ENCODE measurements around the gene FAM98C.

The FAM98C gene

DNA sequence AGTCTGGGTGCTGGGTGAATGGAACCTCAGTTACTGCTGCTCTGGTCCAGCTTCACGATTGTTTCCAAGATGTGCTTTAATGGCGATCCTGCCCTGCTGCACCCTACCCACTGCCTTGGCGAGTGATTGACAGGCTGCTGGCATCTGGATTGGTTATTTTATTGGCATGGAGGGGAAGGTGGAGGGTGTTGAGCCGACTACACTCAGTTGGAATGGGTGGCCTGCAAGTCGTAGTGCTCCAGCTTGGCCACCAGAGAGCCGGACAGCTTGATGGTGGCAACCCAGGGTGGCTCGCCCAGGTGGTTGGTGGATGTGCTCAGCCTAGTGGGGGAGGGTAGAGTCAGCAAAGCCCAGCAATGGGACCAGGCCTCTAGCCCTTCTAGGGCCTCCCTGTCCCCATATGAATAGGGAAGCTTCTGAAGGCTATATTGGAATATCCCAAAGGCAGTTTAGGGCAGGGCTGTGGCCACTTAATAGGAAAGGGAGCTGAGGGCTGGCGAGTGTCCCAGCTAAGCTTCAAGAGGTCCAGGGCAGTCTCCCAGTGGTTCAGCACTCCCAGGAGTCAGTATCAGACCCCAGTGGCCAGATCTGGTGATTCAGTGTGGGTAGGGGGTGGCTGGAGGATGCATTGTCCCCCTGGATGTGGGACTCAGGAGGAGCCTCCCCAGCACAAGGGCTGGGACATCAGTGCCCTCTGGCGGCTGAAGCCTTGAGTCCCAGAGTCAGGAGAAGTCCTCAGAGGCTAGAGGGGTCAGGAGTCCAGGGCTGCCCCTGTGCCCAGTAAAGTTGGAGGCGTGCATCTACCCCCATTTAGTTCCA lies 18.5 kb upstream of the FAM98C start:
- peaks cover 29 to 49% (median 36%) of the 10 kb centered on the region in 10 experiments for H3K4me1 ChIP-seq
- H3K27ac ChIP-seq = no peak overlapping the region
- TF ChIP-seq Cebpa-rat (IDR thresholded peaks at IDR 0.05) = no peak

DNA sequence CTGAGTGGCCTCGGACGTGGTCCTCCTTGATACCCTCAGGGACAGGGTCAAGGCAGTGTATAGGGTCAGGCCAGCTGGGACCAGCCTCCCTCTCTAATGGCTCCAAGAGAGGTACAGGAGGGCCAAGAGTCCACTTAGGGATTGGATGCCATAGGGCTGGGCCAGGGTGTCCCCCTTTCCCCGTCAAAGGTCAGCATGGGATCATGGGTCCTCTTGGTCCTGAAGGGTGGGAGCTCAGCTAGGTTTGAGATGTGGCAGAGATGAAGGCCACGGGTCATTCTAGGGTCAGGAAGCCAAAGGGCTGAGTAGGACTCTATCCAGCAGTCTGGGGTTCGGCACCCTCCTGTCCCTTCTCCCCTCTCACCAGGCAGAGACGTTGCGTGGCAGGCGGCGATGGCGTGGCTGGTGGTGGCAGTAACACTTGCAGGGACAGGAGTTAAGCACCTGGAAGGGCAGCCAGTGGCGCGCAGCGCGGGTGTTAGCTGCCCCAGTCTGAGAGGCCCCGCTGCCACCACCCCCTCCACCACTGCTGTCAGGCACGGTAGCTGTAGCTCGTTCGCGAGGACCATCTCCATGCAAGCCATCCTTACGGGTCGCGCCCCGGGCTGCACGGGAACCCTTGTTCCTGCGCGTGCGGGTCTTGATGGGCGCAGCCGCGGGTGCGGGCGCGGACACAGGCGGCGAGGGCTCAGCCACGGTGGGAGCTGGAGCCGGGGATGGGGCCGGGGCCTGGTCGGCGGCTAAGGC lies 17.7 kb upstream of the FAM98C start:
- Histone ChIP-seq H3K9ac (no peak overlapping the region), H3K4me2 (peak overlapping the region; percentile 77 to 95 (median 92); a peak in 19 of 22 replicates), H3K9me3 (replicated peaks in 1 of 11) (no peaks in the 10 kb centered on the region), H3K4me1 (peaks cover 29 to 49% (median 36%) of the 10 kb centered on the region in 10 experiments), H3K27ac (no peak overlapping the region), H3K27me3 (peaks cover 41 to 75% (median 71%) of the 10 kb centered on the region in 11 experiments), H4K20me1 (peaks cover 57 to 88% (median 79%) of the 10 kb centered on the region in 11 experiments; a peak in 21 of 22 replicates), H3K36me3 (peaks cover 43 to 64% (median 61%) of the 10 kb centered on the region in 11 experiments), H3K4me3 (no peak overlapping the region)
- no peak for TF ChIP-seq Cebpa-rat (IDR thresholded peaks at IDR 0.05)

More for the DNA sequence above, 18.5 kb upstream of the FAM98C start:
- Histone ChIP-seq H3K27me3 (peaks cover 36 to 67% (median 63%) of the 10 kb centered on the region in 11 experiments), H3K9ac (no peak overlapping the region), H3K4me2 (peak overlapping the region in 4 of 11 experiments; percentile 77 to 95 (median 88); a peak in 2 of 22 replicates), H3K4me3 (no peak overlapping the region), H3K9me3 (replicated peaks in 1 of 11) (no peaks in the 10 kb centered on the region), H3K36me3 (peaks cover 51 to 73% (median 69%) of the 10 kb centered on the region in 11 experiments), H4K20me1 (peaks cover 61 to 95% (median 87%) of the 10 kb centered on the region in 11 experiments; a peak in 21 of 22 replicates)

DNA sequence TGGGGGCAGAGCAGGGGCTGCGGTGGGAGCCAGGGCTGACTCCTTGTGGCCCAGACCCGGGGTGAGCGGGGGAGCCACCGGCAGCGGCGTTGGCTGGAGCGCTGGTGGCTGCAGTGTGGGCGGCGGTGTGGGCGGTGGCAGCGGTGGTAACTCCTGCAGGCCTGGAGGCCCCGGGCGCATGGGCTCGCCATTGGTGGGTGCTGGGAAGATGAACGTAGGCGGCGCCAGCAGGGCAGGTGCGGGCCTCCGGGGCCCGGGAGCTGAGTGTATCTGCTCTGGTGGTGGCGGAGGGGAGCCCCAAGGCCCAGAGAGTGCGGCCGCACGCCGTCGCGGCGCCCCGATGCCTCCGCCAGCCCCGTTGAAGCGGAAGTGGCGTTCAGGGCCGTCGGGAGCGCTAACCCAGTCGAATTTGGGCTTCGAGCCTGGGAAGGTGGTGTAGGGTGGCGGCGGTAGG lies 17.1 kb upstream of the FAM98C start:
- Histone ChIP-seq H3K9ac (no peak overlapping the region), H3K9me3 (replicated peaks in 1 of 11) (no peaks in the 10 kb centered on the region), H3K4me1 (peaks cover 29 to 49% (median 36%) of the 10 kb centered on the region in 10 experiments), H3K27ac (no peak overlapping the region), H3K36me3 (peaks cover 37 to 58% (median 56%) of the 10 kb centered on the region in 11 experiments), H3K4me2 (peak overlapping the region; percentile 77 to 95 (median 92)), H4K20me1 (peaks cover 55 to 84% (median 75%) of the 10 kb centered on the region in 11 experiments; a peak in 21 of 22 replicates), H3K27me3 (peaks cover 44 to 81% (median 77%) of the 10 kb centered on the region in 11 experiments), H3K4me3 (peak overlapping the region in 3 of 10 experiments; percentile 63 to 68 (median 64); a peak in 1 of 20 replicates)
- TF ChIP-seq Cebpa-rat (IDR thresholded peaks at IDR 0.05) = no peak

DNA sequence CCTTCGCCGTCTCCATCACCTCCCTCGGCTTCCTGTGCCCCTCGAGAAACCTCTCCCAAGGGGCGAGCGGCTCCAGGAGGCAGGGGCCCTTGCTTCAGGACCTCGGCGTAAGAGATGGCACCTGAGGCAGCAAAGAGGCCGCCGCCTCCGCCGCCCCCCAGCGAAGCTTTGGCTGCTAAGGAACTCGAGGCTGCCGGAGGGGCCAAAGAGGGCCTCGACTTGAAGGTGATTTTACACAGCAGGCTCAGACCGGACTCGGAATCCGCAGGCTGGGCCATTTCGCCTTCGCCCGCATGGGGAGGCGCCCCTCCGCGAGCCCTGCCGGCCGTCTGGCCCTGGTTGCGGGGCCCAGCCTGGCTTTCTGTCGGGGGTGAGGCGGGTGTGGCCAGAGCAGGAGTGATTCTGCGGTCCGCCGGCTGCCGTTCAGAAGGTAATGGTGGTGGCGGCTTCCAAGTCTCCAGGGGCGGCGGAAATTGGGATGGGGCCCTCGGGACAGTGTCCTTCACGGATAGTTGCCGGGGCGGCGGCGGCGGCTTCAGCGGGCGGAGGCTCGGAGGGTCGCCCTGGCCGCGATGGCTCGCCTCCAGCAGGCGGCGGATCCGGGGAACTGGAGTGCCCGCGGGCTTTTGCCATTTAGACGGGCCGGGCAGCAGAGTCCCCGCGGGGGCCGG lies 16.5 kb upstream of the FAM98C start:
- TF ChIP-seq Cebpa-rat (IDR thresholded peaks at IDR 0.05) = no peak
- peaks cover 29 to 49% (median 36%) of the 10 kb centered on the region in 10 experiments for H3K4me1 ChIP-seq
- peaks cover 31 to 52% (median 50%) of the 10 kb centered on the region in 11 experiments for H3K36me3 ChIP-seq
- no peak overlapping the region for H3K27ac ChIP-seq
- peak overlapping the region; percentile 57 to 68 (median 61); a peak in 17 of 20 replicates for H3K4me3 ChIP-seq
- H3K9ac ChIP-seq = peak overlapping the region in 10 of 11 experiments; percentile 29 to 67 (median 62); a peak in 14 of 22 replicates
- H3K4me2 ChIP-seq = peak overlapping the region; percentile 77 to 95 (median 92)
- peaks cover 50 to 87% (median 83%) of the 10 kb centered on the region in 11 experiments for H3K27me3 ChIP-seq
- no peaks in the 10 kb centered on the region for H3K9me3 ChIP-seq (replicated peaks in 1 of 11)
- H4K20me1 ChIP-seq = peaks cover 49 to 79% (median 69%) of the 10 kb centered on the region in 11 experiments; a peak in 21 of 22 replicates

DNA sequence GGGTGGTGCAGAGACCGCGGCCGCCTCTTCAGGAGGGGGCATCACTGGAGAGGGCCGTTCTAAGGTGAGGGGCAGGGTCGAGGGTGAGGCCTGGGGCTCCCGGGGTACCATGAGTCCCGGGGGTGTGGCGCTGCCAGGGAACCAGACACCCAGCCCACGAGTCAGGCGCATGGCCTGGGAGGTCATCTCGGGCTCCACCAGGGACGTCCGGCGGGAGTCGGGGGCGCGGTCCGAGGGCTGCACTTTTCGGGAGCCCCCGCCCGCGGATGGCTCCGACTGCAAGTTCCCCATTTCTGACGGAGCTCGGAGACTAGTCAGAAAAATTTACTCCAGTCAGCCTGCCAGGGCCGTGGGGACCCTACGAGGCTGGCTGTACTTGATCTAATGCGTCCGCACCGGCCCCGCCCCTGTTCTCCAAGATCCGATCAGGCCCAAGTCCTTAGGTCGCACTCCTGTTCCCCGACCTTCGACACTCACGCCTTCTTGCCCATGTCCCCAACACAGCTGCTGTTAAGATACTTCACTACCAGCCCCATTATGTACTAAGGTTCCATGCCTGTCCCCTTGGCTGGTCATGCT lies 15.8 kb upstream of the FAM98C start:
- Histone ChIP-seq H3K4me3 (peak overlapping the region; percentile 57 to 68 (median 61)), H3K9me3 (replicated peaks in 1 of 11) (no peaks in the 10 kb centered on the region), H3K4me1 (peaks cover 29 to 49% (median 36%) of the 10 kb centered on the region in 10 experiments), H3K27ac (peak overlapping the region in 3 of 11 experiments; percentile 44 to 61 (median 47); a peak in 6 of 22 replicates), H3K27me3 (peaks cover 56 to 93% (median 89%) of the 10 kb centered on the region in 11 experiments), H4K20me1 (peaks cover 47 to 79% (median 65%) of the 10 kb centered on the region in 11 experiments; a peak in 21 of 22 replicates), H3K4me2 (peak overlapping the region; percentile 77 to 95 (median 92)), H3K9ac (peak overlapping the region in 10 of 11 experiments; percentile 29 to 67 (median 62); a peak in 20 of 22 replicates), H3K36me3 (peaks cover 25 to 46% (median 44%) of the 10 kb centered on the region in 11 experiments)
- TF ChIP-seq Cebpa-rat (IDR thresholded peaks at IDR 0.05) = no peak

DNA sequence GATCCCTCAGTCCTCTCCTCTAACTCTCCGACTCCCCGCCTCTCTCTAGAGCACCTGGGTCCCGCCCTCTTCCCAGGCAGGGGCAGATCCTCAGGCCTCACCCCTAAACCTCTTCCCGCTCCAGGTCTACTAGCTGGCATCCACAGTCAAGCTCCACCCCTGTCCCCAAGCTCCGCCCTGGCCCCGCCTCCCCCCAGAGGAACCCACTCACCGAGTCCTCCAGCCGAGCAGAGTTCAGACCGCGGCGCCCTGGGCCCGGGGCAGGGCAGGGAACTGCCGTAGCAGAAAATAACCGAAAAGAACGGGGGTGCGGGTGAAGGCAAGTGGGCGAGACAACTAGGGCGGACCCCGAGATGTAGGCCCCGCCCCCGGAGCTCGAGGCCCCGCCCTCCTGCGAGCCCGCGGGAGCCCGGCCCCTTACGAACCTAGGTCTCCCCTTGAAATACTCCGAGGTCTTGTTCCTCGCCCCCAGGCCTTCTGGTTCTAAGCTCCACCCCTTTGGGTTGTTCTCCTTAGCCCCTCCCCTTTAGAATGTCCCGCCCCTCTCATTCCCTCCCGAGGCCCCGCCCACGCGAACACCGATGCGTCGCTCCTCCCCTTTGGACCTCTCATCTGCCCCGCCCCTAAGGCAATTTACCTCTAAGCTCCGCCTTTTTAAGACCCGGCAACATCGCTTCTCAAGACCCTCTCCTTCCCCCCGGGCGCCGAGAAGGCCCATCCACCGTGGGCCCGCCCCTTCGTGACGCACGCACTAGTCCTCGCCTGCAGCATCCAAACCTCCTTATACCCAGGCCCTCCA lies 15.1 kb upstream of the FAM98C start, which contains the start of gene GGN:
Gene GGN, minus strand, starts transcription at position 485 of the 799 bp plus-strand sequence. CDS start 773 bp downstream, outside the sequence.
- Histone ChIP-seq H4K20me1 (peaks cover 44 to 75% (median 59%) of the 10 kb centered on the region in 11 experiments; a peak in 21 of 22 replicates), H3K27ac (peak within 1 kb of the TSS in 4 of 11 experiments; percentile 44 to 62 (median 48); a peak in 10 of 22 replicates), H3K27me3 (peaks cover 63 to 100% (median 96%) of the 10 kb centered on the region in 11 experiments), H3K4me3 (peak within 1 kb of the TSS; percentile 57 to 68 (median 61)), H3K9ac (peak within 1 kb of the TSS in 10 of 11 experiments; percentile 29 to 75 (median 62); a peak in 21 of 22 replicates), H3K4me2 (peak within 1 kb of the TSS; percentile 77 to 95 (median 92)), H3K9me3 (replicated peaks in 1 of 11) (no peaks in the 10 kb centered on the region), H3K4me1 (peaks cover 29 to 49% (median 36%) of the 10 kb centered on the region in 10 experiments), H3K36me3 (peaks cover 18 to 39% (median 37%) of the 10 kb centered on the region in 11 experiments)
- TF ChIP-seq Cebpa-rat (IDR thresholded peaks at IDR 0.05) = no peak

Data from BLaER1 treated with 17β-estradiol and CSF1 and Interleukin-3, amounts not matched to agents 10 nM and 100 nM (cell line).